Stimulated activated naive CD4-positive, alpha-beta T cell treated with Interleukin-2 at 50 U/mL for 16 hours (primary cell): ENCODE results near the gene TEPSIN.

ENCODE experiments used
- DNase-seq: peaks from one replicate; lab custom pipeline; 2025; lab: John Stamatoyannopoulos, UW

The TEPSIN gene

GRCh38 chr17:81267390-81268067 lies 28.7 kb upstream of the TEPSIN start:
- DNase-seq: no peak

GRCh38 chr17:81265576-81265975 lies 26.7 kb upstream of the TEPSIN start:
- no peak for DNase-seq

- DNase-seq: no peak
Measured at GRCh38 chr17:81264640-81265039, 25.8 kb upstream of the TEPSIN start.

- no peak for DNase-seq
Measured at GRCh38 chr17:81263371-81264181, 24.7 kb upstream of the TEPSIN start.

- DNase-seq: no peak
Measured at GRCh38 chr17:81261582-81262336, 22.9 kb upstream of the TEPSIN start.

GRCh38 chr17:81261096-81261495 lies 22.2 kb upstream of the TEPSIN start:
- DNase-seq: no peak

- DNase-seq: no peak
Measured at GRCh38 chr17:81260641-81261040, 21.8 kb upstream of the TEPSIN start.

GRCh38 chr17:81260171-81260570 lies 21.3 kb upstream of the TEPSIN start:
- DNase-seq: no peak

- no peak for DNase-seq
Measured at GRCh38 chr17:81259058-81259605, 20.3 kb upstream of the TEPSIN start.

- no peak for DNase-seq
Measured at GRCh38 chr17:81258292-81258691, 19.4 kb upstream of the TEPSIN start.

GRCh38 chr17:81257533-81257932 lies 18.7 kb upstream of the TEPSIN start:
- no peak for DNase-seq

GRCh38 chr17:81256616-81257015 lies 17.8 kb upstream of the TEPSIN start:
- no peak for DNase-seq

GRCh38 chr17:81254955-81255717 lies 16.3 kb upstream of the TEPSIN start:
- no peak for DNase-seq

- DNase-seq: peak; percentile 43
Measured at GRCh38 chr17:81253358-81254131, 14.7 kb upstream of the TEPSIN start.

- DNase-seq: no peak
Measured at GRCh38 chr17:81252987-81253329, 14.1 kb upstream of the TEPSIN start.

- no peak for DNase-seq
Measured at GRCh38 chr17:81252326-81252986, 13.6 kb upstream of the TEPSIN start.

GRCh38 chr17:81251709-81252301 lies 12.9 kb upstream of the TEPSIN start:
- DNase-seq: no peak

- DNase-seq: no peak
Measured at GRCh38 chr17:81251094-81251708, 12.3 kb upstream of the TEPSIN start.

- DNase-seq: no peak
Measured at GRCh38 chr17:81250286-81251093, 11.6 kb upstream of the TEPSIN start.
